ENCODE data around the gene RTP3.

DNA sequence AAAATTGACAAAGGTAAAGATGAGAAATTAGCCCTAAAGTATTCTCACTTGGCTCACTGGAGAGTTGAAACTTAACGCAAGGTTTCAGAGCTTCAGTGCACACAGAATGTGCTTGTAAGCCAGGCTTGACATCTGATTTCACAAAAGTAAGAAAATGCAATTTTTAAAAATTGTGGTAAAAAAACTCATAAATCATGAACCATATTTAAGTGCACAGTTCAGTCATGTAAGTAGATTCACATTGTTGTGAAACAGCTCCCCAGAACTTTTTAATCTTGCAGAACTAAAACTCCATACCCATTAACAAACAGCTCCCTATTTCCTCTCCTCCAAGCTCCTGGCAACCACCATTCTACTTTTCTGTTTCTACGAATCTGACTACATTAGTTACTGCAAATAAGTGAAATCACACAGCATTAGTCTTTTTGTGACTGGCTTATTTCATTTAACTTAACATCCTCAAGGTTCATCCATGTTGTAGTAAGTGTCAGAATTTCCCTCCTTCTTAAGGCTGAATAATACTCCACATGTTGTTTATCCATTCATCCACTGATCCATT, 14.5 kb downstream of the RTP3 start:
- TF ChIP-seq EP300 (IDR thresholded peaks at IDR 0.05) (no peak), POLR2A (IDR thresholded peaks at IDR 0.05; ENCODE audit: low read depth) (no peak)
